Measurements from ENCODE around the gene HERC6.

DNA sequence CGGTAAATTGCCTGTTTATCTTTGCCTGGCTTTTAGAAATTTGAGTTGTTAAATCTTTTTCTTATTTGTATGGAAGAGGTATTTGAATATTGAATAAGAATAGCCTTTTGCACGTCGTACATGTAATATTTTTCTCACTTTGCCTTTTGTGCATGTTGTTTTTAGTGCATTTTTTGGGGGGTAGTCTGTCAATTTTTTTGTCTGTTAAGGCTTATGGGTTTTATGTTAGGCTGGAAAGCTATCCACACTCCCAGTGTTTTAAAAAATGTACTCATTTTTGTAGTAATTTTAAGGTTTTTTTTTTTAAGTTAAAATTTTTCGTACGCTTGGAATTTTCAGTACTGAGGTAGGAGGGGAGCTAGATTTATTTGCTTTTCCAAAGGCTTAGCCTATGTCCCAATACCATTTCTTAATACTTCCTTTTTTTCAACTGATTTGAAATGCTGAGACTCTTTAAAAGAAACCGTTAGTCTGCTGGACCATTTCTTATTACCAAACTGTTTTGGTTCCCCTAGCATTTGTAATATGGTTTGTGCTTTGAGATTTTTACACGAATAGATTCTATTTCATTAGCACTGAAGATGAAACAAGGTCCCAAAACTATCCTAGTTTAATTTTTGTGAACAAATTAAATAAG lies 79.6 kb downstream of the HERC6 start:
- TF ChIP-seq CTCF (conservative IDR thresholded peaks at IDR 0.05; ENCODE audit: low read length): no peak
- TF ChIP-seq EZH2phosphoT487 (IDR thresholded peaks at IDR 0.05; ENCODE audit: borderline replicate concordance): no peak
